HG03460 (cell line): ENCODE results near the gene SOWAHC.

ENCODE experiments used
- ATAC-seq: cut with Tn5 transposase; IDR thresholded peaks from one replicate; pipeline ENCODE4 v1.9.1; 2021; ENCODE audit not compliant: unreplicated experiment

The SOWAHC gene

GRCh38 chr2:109644571-109645275 is 30.6 kb downstream of the SOWAHC start:
- ATAC-seq, result no peak

DNA sequence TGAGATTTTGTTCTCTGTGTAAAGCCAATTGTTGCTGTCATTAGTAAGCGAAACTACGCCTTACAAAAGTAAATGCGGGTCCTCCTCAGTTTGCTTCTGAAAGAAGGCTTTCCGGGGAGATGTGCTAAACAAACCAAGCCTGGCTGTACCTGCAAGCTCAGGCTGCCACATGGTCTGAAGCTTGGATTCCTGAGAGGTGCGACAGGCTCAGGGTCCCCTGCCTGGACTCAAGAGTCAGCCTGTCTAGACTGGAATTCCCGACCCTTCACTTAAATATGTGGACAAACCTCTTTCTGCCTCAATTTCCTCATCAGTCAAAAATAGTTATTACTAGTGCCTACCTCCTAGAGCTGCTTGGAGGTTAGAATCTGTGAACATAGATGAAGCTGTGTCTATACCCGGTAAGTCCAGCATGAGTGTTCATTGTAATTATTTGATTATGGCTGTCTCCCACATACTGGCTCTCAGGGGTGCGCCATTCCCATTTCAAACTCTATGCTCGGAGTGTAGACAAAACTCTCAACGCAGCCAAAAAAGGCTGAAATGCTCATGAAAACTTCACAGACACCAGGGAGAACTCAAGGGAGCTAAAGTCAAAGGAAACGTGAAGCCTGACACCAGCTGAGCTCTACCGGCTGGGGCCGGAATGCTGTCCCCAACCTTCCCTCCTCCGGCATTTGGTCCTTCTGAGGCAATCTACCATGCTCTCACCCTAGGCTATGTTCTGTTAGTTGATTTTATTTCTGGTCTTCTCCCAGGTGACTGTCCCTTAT is 31.4 kb downstream of the SOWAHC start:
- ATAC-seq, result no peak

GRCh38 chr2:109646961-109647360 is 32.8 kb downstream of the SOWAHC start:
- ATAC-seq, result no peak

GRCh38 chr2:109647636-109648035 is 33.5 kb downstream of the SOWAHC start:
- ATAC-seq, result no peak

- no peak for ATAC-seq
Observed at GRCh38 chr2:109648041-109648527, 33.9 kb downstream of the SOWAHC start.

- no peak for ATAC-seq
Observed at GRCh38 chr2:109649736-109650695, 35.9 kb downstream of the SOWAHC start.

DNA sequence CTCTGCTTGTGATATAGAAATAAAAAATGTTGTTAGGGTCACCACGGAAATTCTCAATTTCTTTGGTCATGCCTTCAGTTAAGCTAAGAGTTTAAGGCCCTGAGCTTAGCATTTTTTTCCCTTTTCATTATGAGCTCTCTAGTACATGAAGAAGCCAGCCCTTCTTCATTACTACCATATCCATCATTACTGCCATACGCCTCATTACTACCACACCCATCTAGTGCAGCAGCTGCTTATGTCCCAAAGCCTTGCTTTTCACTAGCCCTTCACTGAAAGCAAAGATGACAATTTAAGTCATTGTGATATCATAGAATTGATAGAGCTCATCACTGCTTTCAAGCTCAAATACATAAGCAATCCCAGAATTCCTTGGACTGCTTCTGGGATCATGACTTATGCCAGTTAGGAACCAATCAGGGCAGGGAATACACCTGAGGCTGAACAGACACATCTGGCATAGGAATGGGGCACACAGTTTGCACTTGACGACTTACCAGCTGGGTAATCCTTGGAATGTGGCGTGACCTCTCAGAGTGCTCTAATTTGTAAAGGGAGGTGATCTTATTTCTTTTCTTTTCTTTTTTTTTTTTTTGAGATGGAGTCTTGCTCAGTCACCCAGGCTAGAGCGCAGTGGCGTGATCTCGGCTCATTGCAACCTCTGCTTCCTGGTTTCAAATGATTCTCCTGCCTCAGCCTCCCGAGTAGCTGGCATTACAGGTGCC is 40.3 kb downstream of the SOWAHC start:
- ATAC-seq, result no peak

DNA sequence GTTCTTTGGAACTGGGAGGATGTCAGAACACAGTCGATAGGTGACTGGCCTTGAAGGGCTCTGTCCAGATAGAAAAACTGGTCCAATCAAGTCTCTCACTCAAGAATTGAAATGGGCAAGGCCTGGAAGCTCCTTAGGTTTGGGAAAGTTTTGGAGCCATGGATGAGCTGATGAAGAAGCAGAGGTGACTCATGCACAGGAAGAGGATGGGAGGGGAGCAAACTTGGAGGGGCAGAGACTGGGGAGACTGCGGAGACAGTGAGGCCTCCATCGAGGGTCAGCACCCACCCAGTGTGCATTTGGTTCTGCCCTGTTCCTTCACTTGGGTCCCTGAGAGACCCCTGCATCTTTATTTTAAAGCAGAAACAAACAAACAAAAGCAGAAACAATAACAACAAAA is 41.1 kb downstream of the SOWAHC start:
- ATAC-seq, result no peak

DNA sequence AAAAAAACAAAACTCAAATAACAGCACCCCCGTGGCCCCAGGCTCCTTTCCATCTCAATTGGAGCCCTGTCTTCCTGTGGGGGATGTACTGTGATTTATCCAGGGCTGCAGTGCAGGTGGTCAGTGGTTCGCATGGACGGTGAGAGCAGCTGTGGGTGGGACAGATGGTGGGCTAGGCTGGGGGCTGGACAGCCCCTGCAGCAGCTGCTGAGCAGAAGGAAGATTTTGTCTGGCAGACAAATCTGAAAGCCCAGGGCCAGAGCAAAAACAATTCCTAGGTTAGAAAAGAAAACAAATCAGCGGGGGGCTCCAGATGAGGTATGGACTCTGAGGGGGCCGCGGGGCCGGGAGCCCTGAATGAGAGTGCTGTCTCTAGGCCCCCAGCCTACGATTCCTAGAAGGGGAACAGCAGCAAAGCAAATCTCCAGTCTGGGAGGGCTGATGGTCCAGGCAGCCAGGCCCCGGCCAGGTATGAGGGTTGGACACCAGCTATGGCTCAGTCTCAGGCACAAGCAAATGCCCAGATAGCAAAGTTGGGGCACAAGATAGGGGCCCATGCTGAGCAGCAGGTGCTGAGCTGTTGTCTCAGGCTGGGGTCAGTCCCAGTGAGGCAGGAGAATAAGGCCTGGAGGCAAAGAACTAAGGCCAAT is 45.4 kb downstream of the SOWAHC start:
- ATAC-seq, result no peak

GRCh38 chr2:109660046-109660860 is 46.1 kb downstream of the SOWAHC start:
- no peak for ATAC-seq

GRCh38 chr2:109662889-109663288 is 48.7 kb downstream of the SOWAHC start:
- ATAC-seq, result no peak

DNA sequence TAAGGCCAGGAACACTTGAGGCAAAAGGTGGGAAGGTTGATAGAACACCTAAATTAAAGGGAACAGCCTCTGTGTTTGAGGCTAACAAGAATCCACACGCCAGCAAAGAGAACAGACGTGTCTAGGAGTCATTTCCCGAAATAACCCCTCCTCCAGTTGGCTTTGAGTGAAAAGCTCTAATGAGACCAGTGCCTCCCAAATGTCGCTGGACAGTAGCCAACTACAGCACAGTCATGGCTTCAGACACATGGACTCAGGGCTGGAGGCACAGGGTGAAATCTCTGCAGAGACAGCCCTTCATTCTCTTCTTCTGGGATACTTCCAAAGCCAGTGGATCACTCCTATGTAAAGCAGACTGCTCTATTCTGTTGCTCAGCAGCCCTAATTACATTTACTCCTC is 49.6 kb downstream of the SOWAHC start:
- ATAC-seq, result no peak

DNA sequence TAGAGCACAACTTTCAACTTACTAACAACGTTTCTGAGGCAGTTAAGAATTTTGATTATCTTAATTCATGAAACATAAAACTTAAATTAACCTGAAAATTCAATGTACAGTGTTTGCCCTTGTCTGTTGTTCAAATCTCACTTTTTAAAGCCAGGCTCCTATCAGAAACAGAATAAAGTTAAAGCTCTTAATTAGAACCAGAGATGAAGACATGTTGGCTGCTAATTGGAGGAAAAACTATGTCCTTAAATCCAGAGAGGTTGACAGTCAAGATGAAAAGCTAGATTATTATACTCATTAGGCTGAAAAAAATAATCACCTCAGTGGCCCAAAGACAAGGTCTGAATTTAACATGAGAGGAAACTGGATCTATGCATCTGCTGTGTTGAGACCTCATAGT is 52.3 kb downstream of the SOWAHC start:
- ATAC-seq, result no peak
